GM12878 (cell line): Measurements from ENCODE around the gene XRCC4. TPM values are rescaled to one million over a fixed set of nuclear protein-coding genes. Genes with fewer than 3 reads are reported as not detected.

Source experiments
- ATAC-seq: fragments of 200-7000 bp; cut with Tn5 transposase; 3 replicates; pipeline ENCODE4 v1.9.1; 2020; ENCODE audit warnings: mild to moderate bottlenecking, moderate library complexity
- BruUV-seq: library from RNA; stranded (reverse); fragments of 400-500 nt; replicated peaks from 2 replicates; lab custom pipeline; 2021; lab: Mats Ljungman, UMichigan
- CTCF ChIA-PET: fragments of 300-600 bp; sonication (Branson Sonifier 250); formaldehyde crosslinking; extraction: SDS; loops from one replicate; lab custom pipeline; 2021; ENCODE audit warnings: inconsistent platforms; lab: Yijun Ruan, JAX
- POLR2A ChIA-PET: fragments of 350-600 bp; formaldehyde crosslinking; extraction: SDS; loops from one replicate; lab custom pipeline; 2021; ENCODE audit warnings: inconsistent platforms; lab: Charles Lee
- RAD21 ChIA-PET: fragments of 300-600 bp; sonication (Branson Sonifier 250); formaldehyde crosslinking; loops from one replicate; lab custom pipeline; 2023; ENCODE audit warnings: antibody characterized with exemption; ENCODE audit not compliant: unreplicated experiment; lab: Charles Lee
- SMC1A ChIA-PET: fragments of 300-600 bp; sonication (Branson Sonifier 250); formaldehyde crosslinking; loops from one replicate; lab custom pipeline; 2023; ENCODE audit not compliant: unreplicated experiment, uncharacterized antibody; lab: Charles Lee
- DNase-seq: peaks from one replicate; pipeline ENCODE4 v3.0.0-alpha.2; 2011; ENCODE audit warnings: low read depth, low spot score
- FAIRE-seq: peaks from 3 replicates; lab custom pipeline; 2011; peaks lifted over from hg19 to GRCh38; lab: Jason Lieb, UNC
- H2AFZ ChIP-seq: 2 replicates; pipeline ENCODE4 v1.6.0; 2011; ENCODE audit warnings: low read depth, low read length, control low read depth; ENCODE audit not compliant: control insufficient read depth
- H3K27ac ChIP-seq: 2 replicates; pipeline ENCODE4 v1.5.1; 2011; ENCODE audit warnings: control low read depth; ENCODE audit not compliant: control insufficient read depth, insufficient read depth
- H3K27me3 ChIP-seq, 2 experiments: replicated peaks in 1 of 2; 2 replicates each; pipeline versions ENCODE4 v1.6.0 to v1.6.1; 2011; ENCODE audit warnings: low read length in 1 of 2; ENCODE audit not compliant: control insufficient read depth in 2 of 2, insufficient read depth in 2 of 2
- H3K36me3 ChIP-seq, 2 experiments: 2 replicates each; pipeline ENCODE4 v1.5.1; 2011; ENCODE audit warnings: low read length in 1 of 2; ENCODE audit not compliant: control insufficient read depth in 2 of 2, insufficient read depth in 2 of 2
- H3K4me1 ChIP-seq: 2 replicates; pipeline ENCODE4 v1.6.1; 2011; ENCODE audit warnings: mild to moderate bottlenecking, low read length, moderate library complexity, mixed read lengths; ENCODE audit not compliant: control insufficient read depth, insufficient read depth
- H3K4me2 ChIP-seq: 2 replicates; pipeline ENCODE4 v1.6.0; 2011; ENCODE audit warnings: control low read depth; ENCODE audit not compliant: control insufficient read depth, insufficient read depth
- H3K4me3 ChIP-seq: fragments of 200-600 bp; sonication (generic); 2 replicates; pipeline ENCODE4 v1.5.1; 2016
- H3K79me2 ChIP-seq: 2 replicates; pipeline ENCODE4 v1.6.0; 2011; ENCODE audit warnings: low read length; ENCODE audit not compliant: control insufficient read depth, insufficient read depth
- H3K9ac ChIP-seq: 2 replicates; pipeline ENCODE4 v1.8.0; 2011; ENCODE audit warnings: low read length, control low read depth, mixed read lengths; ENCODE audit not compliant: control insufficient read depth, insufficient read depth
- H3K9me3 ChIP-seq: replicated peaks from 3 replicates; pipeline ENCODE4 v1.5.1; 2011; ENCODE audit warnings: mild to moderate bottlenecking, low read length; ENCODE audit not compliant: control insufficient read depth, insufficient read depth
- H4K20me1 ChIP-seq: 2 replicates; pipeline ENCODE4 v1.6.0; 2011; ENCODE audit not compliant: control insufficient read depth, insufficient read depth
- FOXK2 ChIP-seq: fragments of 450-650 bp; IDR thresholded peaks from 2 replicates; pipeline ENCODE4 v1.6.1; 2017; ENCODE audit warnings: mild to moderate bottlenecking, moderate library complexity
- HDAC2 ChIP-seq: fragments of 200-600 bp; sonication (generic); IDR thresholded peaks from 2 replicates; pipeline ENCODE4 v1.6.1; 2017
- MYC ChIP-seq: IDR thresholded peaks from 2 replicates; pipeline ENCODE4 v1.6.1; 2011; ENCODE audit warnings: mild to moderate bottlenecking, low read length, moderate library complexity, inconsistent platforms; ENCODE audit not compliant: insufficient read depth, insufficient replicate concordance, insufficient read length, severe bottlenecking
- NBN ChIP-seq: fragments of 450-650 bp; IDR thresholded peaks from 2 replicates; pipeline ENCODE4 v1.6.1; 2016
- NFIC ChIP-seq: IDR thresholded peaks from 2 replicates; pipeline ENCODE4 v1.6.1; 2012; ENCODE audit warnings: low read depth, mild to moderate bottlenecking, inconsistent platforms, low read length, moderate library complexity
- SREBF2 ChIP-seq: IDR thresholded peaks from 2 replicates; pipeline ENCODE4 v1.6.1; 2012; ENCODE audit warnings: mild to moderate bottlenecking, low read length
- SRF ChIP-seq, 2 experiments: IDR thresholded peaks; 2 replicates each; pipeline ENCODE4 v1.6.1; 2011; ENCODE audit warnings: low read depth in 2 of 2, low read length in 2 of 2, mild to moderate bottlenecking in 1 of 2, moderate library complexity in 1 of 2
- WGBS: methylation state at CpG from one replicate; pipeline ENCODE4 v1.1.6; 2016; ENCODE audit warnings: low lambda C conversion rate; ENCODE audit not compliant: insufficient replicate concordance, insufficient coverage; ENCODE audit errors: missing lambda C conversion rate; 5-methylcytosine and 5-hydroxymethylcytosine counted together
- in situ Hi-C: fragments of 300-500 bp; cut with MboI; formaldehyde crosslinking; loops from 9 replicates; pipeline ENCODE4 v1.14.3; 2018; ENCODE audit warnings: mixed read lengths
- intact Hi-C: fragments of 100-400 bp; cut with micrococcal nuclease; formaldehyde crosslinking; loops from one replicate; pipeline ENCODE4 v1.14.2; 2022; ENCODE audit not compliant: unreplicated experiment
- polyA plus RNA-seq, 11 experiments: library from polyadenylated mRNA; depleted of rRNA in 4 of 11; unstranded in 6 of 11; stranded (reverse) in 5 of 11; fragments of >200 nt; fragmentation: Nextera tagmentation in 4 of 11; fragmentation: Illumina TruSeq in 1 of 11; extraction: Ambion mirVana in 4 of 11; extraction: Trizol in 1 of 11; gene quantifications; 1 replicate in 1 of 11; 2 replicates in 10 of 11; pipeline versions ENCODE4 v1.2.1 to v1.2.3, GENCODE V29; 2011 to 2016; ENCODE audit warnings: inconsistent platforms in 2 of 11, missing spikeins in 2 of 11, low read depth in 1 of 11
- total RNA-seq, 4 experiments: library from RNA; depleted of rRNA in 3 of 4; stranded (reverse); fragments of >200 nt in 3 of 4; fragmentation: Illumina TruSeq in 1 of 4; extraction: Trizol in 1 of 4; gene quantifications; 2 replicates each; pipeline versions ENCODE4 v1.2.1 to v1.2.3, GENCODE V29; 2013 to 2021
- TF ChIP-seq, protein P1 (sequence below): IDR thresholded peaks from 2 replicates; pipeline ENCODE4 v1.6.1; 2011; ENCODE audit warnings: low read depth, mild to moderate bottlenecking, low read length, moderate library complexity, borderline replicate concordance; ENCODE audit errors: extremely low read depth
- TF ChIP-seq, protein P2 (sequence below): fragments of 450-650 bp; IDR thresholded peaks from 2 replicates; pipeline ENCODE4 v1.6.1; 2016; ENCODE audit warnings: mild to moderate bottlenecking
- TF ChIP-seq, protein P3 (sequence below), 3 experiments: IDR thresholded peaks in 2 of 3; conservative IDR thresholded peaks in 1 of 3; 2 replicates each; pipeline ENCODE4 v1.5.1; 2011; ENCODE audit warnings: low read depth in 3 of 3, low read length in 3 of 3, mild to moderate bottlenecking in 3 of 3, control low read depth in 2 of 3, moderate library complexity in 2 of 3, inconsistent platforms in 1 of 3, mixed read lengths in 1 of 3; ENCODE audit not compliant: control insufficient read depth in 2 of 3, insufficient read depth in 1 of 3; ENCODE audit errors: extremely low read depth in 1 of 3
- TF ChIP-seq, protein P4 (sequence below): fragments of 450-650 bp; IDR thresholded peaks from 2 replicates; pipeline ENCODE4 v1.6.1; 2017; ENCODE audit warnings: borderline replicate concordance
- TF ChIP-seq, protein P5 (sequence below): fragments of 450-650 bp; IDR thresholded peaks from 2 replicates; pipeline ENCODE4 v1.6.1; 2017; ENCODE audit warnings: mild to moderate bottlenecking, moderate library complexity
- TF ChIP-seq, protein P6 (sequence below): fragments of 450-650 bp; IDR thresholded peaks from 2 replicates; pipeline ENCODE4 v1.6.1; 2017; ENCODE audit warnings: low read depth, mild to moderate bottlenecking, moderate library complexity

Gene XRCC4
- total and polyA plus RNA-seq, 10 of the 15 experiments (the other 5 are each of a cell fraction or from before 2014, with no cell fraction given): 12.1 to 53.6 (median 25.8) TPM

DNA sequence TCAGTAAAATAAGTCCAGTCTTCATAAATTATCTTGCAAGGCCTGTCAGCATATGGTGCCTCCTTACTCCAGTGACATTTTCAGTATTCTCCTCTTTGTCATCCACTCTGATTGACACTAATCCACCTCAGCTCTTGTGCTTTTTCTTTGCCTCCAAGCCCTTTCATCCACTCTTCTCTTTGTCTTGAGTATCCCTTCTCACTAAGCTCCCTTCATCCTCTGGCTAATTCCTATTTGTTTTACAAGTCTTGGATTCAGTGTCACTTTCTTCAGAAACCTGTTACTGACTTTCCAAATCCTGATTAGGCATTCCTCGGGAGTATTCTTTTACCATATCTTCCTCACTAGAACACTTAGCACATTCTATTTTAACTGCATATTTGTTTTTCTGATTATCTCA lies 293.6 kb downstream of the XRCC4 start:
- Histone ChIP-seq H3K4me3 (no peak overlapping the region), H3K27me3 (no peaks in the 10 kb centered on the region), H3K27ac (no peak overlapping the region), H3K9ac (no peak overlapping the region), H3K9me3 (no peaks in the 10 kb centered on the region), H3K36me3 (no peaks in the 10 kb centered on the region), H4K20me1 (no peaks in the 10 kb centered on the region), H3K4me1 (peaks cover 6% of the 10 kb centered on the region; the same call in 1 of the 2 replicates), H3K79me2 (no peaks in the 10 kb centered on the region), H3K4me2 (no peak overlapping the region), H2AFZ (no peak overlapping the region)
- intact Hi-C loops (no loop called here), in situ Hi-C loops (no loop called here)
- FAIRE-seq (no peak), ATAC-seq (no peak), DNase-seq (no peak)
- no TSS peak for BruUV-seq
- ChIA-PET SMC1A (no interaction called here), CTCF (interaction anchor here (1.1 kb wide), 1 partner anchor 101 kb away, joined by 3 read pairs; no protein-coding TSS in a partner anchor), RAD21 (no interaction called here), POLR2A (interaction anchor here (0.6 kb wide), 1 partner anchor 58 kb away, joined by 3 read pairs; no protein-coding TSS in a partner anchor)
- WGBS: 100% methylated on average over 1 of the region's 1 CpG
- TF ChIP-seq SREBF2 (no peak), SRF (IDR thresholded peaks at IDR 0.05; ENCODE audit: low read depth in 2 of 2, low read length in 2 of 2) (no peak), FOXK2 (no peak), NBN (no peak), HDAC2 (no peak), NFIC (no peak), MYC (no peak)
- TF ChIP-seq, protein P1, sequence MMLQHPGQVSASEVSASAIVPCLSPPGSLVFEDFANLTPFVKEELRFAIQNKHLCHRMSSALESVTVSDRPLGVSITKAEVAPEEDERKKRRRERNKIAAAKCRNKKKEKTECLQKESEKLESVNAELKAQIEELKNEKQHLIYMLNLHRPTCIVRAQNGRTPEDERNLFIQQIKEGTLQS: no peak
- TF ChIP-seq, protein P2, sequence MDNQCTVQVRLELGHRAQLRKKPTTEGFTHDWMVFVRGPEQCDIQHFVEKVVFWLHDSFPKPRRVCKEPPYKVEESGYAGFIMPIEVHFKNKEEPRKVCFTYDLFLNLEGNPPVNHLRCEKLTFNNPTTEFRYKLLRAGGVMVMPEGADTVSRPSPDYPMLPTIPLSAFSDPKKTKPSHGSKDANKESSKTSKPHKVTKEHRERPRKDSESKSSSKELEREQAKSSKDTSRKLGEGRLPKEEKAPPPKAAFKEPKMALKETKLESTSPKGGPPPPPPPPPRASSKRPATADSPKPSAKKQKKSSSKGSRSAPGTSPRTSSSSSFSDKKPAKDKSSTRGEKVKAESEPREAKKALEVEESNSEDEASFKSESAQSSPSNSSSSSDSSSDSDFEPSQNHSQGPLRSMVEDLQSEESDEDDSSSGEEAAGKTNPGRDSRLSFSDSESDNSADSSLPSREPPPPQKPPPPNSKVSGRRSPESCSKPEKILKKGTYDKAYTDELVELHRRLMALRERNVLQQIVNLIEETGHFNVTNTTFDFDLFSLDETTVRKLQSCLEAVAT: no peak
- TF ChIP-seq, protein P3, sequence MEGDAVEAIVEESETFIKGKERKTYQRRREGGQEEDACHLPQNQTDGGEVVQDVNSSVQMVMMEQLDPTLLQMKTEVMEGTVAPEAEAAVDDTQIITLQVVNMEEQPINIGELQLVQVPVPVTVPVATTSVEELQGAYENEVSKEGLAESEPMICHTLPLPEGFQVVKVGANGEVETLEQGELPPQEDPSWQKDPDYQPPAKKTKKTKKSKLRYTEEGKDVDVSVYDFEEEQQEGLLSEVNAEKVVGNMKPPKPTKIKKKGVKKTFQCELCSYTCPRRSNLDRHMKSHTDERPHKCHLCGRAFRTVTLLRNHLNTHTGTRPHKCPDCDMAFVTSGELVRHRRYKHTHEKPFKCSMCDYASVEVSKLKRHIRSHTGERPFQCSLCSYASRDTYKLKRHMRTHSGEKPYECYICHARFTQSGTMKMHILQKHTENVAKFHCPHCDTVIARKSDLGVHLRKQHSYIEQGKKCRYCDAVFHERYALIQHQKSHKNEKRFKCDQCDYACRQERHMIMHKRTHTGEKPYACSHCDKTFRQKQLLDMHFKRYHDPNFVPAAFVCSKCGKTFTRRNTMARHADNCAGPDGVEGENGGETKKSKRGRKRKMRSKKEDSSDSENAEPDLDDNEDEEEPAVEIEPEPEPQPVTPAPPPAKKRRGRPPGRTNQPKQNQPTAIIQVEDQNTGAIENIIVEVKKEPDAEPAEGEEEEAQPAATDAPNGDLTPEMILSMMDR (IDR thresholded peaks at IDR 0.05 in 2 of 3, conservative IDR thresholded peaks at IDR 0.05 in 1 of 3; ENCODE audit: control insufficient read depth in 2 of 3, extremely low read depth in 1 of 3, insufficient read depth in 1 of 3, low read depth in 3 of 3, low read length in 3 of 3): no peak
- TF ChIP-seq, protein P4, sequence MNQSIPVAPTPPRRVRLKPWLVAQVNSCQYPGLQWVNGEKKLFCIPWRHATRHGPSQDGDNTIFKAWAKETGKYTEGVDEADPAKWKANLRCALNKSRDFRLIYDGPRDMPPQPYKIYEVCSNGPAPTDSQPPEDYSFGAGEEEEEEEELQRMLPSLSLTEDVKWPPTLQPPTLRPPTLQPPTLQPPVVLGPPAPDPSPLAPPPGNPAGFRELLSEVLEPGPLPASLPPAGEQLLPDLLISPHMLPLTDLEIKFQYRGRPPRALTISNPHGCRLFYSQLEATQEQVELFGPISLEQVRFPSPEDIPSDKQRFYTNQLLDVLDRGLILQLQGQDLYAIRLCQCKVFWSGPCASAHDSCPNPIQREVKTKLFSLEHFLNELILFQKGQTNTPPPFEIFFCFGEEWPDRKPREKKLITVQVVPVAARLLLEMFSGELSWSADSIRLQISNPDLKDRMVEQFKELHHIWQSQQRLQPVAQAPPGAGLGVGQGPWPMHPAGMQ: no peak
- TF ChIP-seq, protein P5, sequence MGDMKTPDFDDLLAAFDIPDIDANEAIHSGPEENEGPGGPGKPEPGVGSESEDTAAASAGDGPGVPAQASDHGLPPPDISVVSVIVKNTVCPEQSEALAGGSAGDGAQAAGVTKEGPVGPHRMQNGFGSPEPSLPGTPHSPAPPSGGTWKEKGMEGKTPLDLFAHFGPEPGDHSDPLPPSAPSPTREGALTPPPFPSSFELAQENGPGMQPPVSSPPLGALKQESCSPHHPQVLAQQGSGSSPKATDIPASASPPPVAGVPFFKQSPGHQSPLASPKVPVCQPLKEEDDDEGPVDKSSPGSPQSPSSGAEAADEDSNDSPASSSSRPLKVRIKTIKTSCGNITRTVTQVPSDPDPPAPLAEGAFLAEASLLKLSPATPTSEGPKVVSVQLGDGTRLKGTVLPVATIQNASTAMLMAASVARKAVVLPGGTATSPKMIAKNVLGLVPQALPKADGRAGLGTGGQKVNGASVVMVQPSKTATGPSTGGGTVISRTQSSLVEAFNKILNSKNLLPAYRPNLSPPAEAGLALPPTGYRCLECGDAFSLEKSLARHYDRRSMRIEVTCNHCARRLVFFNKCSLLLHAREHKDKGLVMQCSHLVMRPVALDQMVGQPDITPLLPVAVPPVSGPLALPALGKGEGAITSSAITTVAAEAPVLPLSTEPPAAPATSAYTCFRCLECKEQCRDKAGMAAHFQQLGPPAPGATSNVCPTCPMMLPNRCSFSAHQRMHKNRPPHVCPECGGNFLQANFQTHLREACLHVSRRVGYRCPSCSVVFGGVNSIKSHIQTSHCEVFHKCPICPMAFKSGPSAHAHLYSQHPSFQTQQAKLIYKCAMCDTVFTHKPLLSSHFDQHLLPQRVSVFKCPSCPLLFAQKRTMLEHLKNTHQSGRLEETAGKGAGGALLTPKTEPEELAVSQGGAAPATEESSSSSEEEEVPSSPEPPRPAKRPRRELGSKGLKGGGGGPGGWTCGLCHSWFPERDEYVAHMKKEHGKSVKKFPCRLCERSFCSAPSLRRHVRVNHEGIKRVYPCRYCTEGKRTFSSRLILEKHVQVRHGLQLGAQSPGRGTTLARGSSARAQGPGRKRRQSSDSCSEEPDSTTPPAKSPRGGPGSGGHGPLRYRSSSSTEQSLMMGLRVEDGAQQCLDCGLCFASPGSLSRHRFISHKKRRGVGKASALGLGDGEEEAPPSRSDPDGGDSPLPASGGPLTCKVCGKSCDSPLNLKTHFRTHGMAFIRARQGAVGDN: no peak
- TF ChIP-seq, protein P6, sequence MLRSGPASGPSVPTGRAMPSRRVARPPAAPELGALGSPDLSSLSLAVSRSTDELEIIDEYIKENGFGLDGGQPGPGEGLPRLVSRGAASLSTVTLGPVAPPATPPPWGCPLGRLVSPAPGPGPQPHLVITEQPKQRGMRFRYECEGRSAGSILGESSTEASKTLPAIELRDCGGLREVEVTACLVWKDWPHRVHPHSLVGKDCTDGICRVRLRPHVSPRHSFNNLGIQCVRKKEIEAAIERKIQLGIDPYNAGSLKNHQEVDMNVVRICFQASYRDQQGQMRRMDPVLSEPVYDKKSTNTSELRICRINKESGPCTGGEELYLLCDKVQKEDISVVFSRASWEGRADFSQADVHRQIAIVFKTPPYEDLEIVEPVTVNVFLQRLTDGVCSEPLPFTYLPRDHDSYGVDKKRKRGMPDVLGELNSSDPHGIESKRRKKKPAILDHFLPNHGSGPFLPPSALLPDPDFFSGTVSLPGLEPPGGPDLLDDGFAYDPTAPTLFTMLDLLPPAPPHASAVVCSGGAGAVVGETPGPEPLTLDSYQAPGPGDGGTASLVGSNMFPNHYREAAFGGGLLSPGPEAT: no peak
